C4-2B (cell line): ENCODE results near the gene UBASH3B.

ENCODE experiments used
- ZFX ChIP-seq: fragments of 450-650 bp; IDR thresholded peaks from 2 replicates; pipeline ENCODE4 v1.6.1; 2017
- TF ChIP-seq, protein P1 (sequence below): fragments of 450-650 bp; conservative IDR thresholded peaks from 2 replicates; pipeline ENCODE4 v1.5.1; 2017; ENCODE audit warnings: mild to moderate bottlenecking

DNA sequence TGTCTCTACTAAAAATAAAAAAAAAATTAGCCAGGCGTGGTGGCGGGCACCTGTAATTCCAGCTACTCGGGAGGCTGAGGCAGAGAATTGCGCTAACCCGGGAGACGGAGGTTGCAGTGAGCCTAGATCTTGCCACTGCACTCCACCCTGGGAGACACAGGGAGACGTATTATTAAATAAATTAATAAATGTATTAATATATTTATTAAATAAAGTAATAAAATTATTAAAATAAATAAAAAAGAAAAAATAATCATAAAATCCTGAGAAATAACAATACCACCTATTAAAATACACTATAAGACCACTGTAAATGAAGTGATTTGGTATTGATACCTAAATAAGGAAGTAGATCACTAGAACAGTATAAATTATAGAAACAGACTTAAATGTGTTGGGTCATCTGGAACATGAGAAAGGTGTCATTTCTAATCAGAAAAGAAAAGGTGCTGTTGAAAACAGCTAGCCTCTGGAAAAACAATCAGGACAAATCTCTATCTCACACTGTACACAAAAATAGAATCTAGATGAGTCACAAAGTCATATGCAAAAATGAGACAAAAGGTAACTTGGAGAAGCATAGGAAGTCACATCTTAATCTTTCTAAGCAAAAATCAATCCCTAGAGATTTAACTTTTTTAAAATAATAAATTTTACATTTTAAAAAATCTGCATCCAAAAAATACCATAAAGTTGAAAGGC, 43.2 kb upstream of the UBASH3B start:
- TF ChIP-seq, protein P1, sequence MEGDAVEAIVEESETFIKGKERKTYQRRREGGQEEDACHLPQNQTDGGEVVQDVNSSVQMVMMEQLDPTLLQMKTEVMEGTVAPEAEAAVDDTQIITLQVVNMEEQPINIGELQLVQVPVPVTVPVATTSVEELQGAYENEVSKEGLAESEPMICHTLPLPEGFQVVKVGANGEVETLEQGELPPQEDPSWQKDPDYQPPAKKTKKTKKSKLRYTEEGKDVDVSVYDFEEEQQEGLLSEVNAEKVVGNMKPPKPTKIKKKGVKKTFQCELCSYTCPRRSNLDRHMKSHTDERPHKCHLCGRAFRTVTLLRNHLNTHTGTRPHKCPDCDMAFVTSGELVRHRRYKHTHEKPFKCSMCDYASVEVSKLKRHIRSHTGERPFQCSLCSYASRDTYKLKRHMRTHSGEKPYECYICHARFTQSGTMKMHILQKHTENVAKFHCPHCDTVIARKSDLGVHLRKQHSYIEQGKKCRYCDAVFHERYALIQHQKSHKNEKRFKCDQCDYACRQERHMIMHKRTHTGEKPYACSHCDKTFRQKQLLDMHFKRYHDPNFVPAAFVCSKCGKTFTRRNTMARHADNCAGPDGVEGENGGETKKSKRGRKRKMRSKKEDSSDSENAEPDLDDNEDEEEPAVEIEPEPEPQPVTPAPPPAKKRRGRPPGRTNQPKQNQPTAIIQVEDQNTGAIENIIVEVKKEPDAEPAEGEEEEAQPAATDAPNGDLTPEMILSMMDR, result no peak
- no peak for TF ChIP-seq ZFX
